ENCODE data around the gene ALDH16A1. TPM values are rescaled to one million over a fixed set of nuclear protein-coding genes. Genes with fewer than 3 reads are reported as not detected.

Gene ALDH16A1
- total RNA-seq, 1 donor from 2014 or later = 46.0 TPM

GRCh38 chr19:49421039-49421877, 31.8 kb upstream of the ALDH16A1 start:
- Mint-ChIP-seq H3K9me3 (ENCODE audit: low read depth) (no peaks in the 10 kb centered on the region), H3K27ac (no peak overlapping the region), H3K36me3 (ENCODE audit: insufficient read depth) (no peaks in the 10 kb centered on the region), H3K4me1 (ENCODE audit: low read depth) (peaks cover 6% of the 10 kb centered on the region), H3K4me3 (ENCODE audit: low read depth) (no peak overlapping the region), H3K27me3 (peaks cover 95% of the 10 kb centered on the region)
- TF ChIP-seq, protein P1, sequence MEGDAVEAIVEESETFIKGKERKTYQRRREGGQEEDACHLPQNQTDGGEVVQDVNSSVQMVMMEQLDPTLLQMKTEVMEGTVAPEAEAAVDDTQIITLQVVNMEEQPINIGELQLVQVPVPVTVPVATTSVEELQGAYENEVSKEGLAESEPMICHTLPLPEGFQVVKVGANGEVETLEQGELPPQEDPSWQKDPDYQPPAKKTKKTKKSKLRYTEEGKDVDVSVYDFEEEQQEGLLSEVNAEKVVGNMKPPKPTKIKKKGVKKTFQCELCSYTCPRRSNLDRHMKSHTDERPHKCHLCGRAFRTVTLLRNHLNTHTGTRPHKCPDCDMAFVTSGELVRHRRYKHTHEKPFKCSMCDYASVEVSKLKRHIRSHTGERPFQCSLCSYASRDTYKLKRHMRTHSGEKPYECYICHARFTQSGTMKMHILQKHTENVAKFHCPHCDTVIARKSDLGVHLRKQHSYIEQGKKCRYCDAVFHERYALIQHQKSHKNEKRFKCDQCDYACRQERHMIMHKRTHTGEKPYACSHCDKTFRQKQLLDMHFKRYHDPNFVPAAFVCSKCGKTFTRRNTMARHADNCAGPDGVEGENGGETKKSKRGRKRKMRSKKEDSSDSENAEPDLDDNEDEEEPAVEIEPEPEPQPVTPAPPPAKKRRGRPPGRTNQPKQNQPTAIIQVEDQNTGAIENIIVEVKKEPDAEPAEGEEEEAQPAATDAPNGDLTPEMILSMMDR (IDR thresholded peaks at IDR 0.05; ENCODE audit: unreplicated experiment) = no peak
- peak; percentile 65 for DNase-seq (ENCODE audit: low spot score, unreplicated experiment)

GRCh38 chr19:49421878-49422202, 31.2 kb upstream of the ALDH16A1 start:
- Mint-ChIP-seq H3K27me3 (peaks cover 95% of the 10 kb centered on the region), H3K4me1 (ENCODE audit: low read depth) (peaks cover 7% of the 10 kb centered on the region), H3K27ac (no peak overlapping the region), H3K36me3 (ENCODE audit: insufficient read depth) (no peaks in the 10 kb centered on the region), H3K4me3 (ENCODE audit: low read depth) (no peak overlapping the region), H3K9me3 (ENCODE audit: low read depth) (no peaks in the 10 kb centered on the region)
- no peak for DNase-seq (ENCODE audit: low spot score, unreplicated experiment)
- TF ChIP-seq, protein P1 (IDR thresholded peaks at IDR 0.05; ENCODE audit: unreplicated experiment) = no peak

DNA sequence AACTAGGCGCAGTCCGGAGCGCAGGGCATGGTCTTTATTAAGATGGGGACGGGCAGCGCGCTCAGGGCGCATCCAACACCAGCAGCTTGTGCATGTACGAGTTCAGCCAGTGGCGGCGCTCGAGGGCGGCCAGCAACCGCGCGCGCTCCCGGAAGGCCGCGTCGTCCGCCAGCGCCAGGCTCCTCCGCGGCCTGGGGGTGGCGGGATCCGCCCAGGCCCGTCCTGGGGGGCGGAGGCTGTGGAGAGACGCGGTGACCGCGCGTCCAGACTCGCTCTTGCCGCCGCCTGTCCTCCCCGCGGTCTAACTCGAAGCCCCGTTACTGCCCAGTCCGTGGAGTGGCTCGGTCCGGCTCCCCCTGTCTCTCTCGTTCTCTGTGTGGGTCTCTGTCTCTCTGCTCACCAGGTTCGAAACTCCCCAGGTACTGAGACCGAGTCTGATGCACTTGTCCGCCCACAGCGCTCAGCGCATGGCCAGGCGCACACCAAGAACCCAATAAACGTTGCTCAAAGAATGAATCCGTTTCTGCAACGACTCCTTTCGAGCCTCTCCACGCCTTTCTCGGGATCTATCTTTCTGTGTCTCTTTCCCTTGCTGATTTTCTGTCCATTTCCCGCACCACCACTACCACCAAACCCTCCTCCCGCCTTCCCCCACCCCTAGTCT, 30.5 kb upstream of the ALDH16A1 start:
- Mint-ChIP-seq H3K4me1 (ENCODE audit: low read depth) (peaks cover 8% of the 10 kb centered on the region), H3K4me3 (ENCODE audit: low read depth) (no peak overlapping the region), H3K36me3 (ENCODE audit: insufficient read depth) (no peaks in the 10 kb centered on the region), H3K27ac (no peak overlapping the region), H3K9me3 (ENCODE audit: low read depth) (no peaks in the 10 kb centered on the region), H3K27me3 (peaks cover 94% of the 10 kb centered on the region)
- no peak for DNase-seq (ENCODE audit: low spot score, unreplicated experiment)
- TF ChIP-seq, protein P1 (IDR thresholded peaks at IDR 0.05; ENCODE audit: unreplicated experiment) = peak; percentile 59

- H3K4me1 Mint-ChIP-seq (ENCODE audit: low read depth) = peaks cover 10% of the 10 kb centered on the region
Observed at GRCh38 chr19:49423071-49423984, 29.7 kb upstream of the ALDH16A1 start, which contains the start of gene PTH2. Gene PTH2 (minus strand): TSS chr19:49423441. CDS start chr19:49423339, 102 bp downstream.

More at GRCh38 chr19:49423071-49423984, 29.7 kb upstream of the ALDH16A1 start, which contains the start of gene PTH2:
- Mint-ChIP-seq H3K36me3 (ENCODE audit: insufficient read depth) (no peaks in the 10 kb centered on the region), H3K27ac (no peak within 1 kb of the TSS), H3K27me3 (peaks cover 93% of the 10 kb centered on the region), H3K4me3 (ENCODE audit: low read depth) (no peak within 1 kb of the TSS), H3K9me3 (ENCODE audit: low read depth) (no peaks in the 10 kb centered on the region)
- TF ChIP-seq, protein P1 (IDR thresholded peaks at IDR 0.05; ENCODE audit: unreplicated experiment) = no peak
- no peak for DNase-seq (ENCODE audit: low spot score, unreplicated experiment)

All from progenitor cell of endocrine pancreas (in vitro differentiated cells).